Fibroblast of lung (primary cell): ENCODE results near the gene FSTL4.

Experiments
- CTCF ChIP-seq, 2 donors: IDR thresholded peaks in 1 of 2; conservative IDR thresholded peaks in 1 of 2; 1 replicate in 1 of 2; 2 replicates in 1 of 2; pipeline ENCODE4 v1.5.1; 2011 to 2012; ENCODE audit warnings: low read length in 2 of 2, control low read depth in 1 of 2, inconsistent platforms in 1 of 2, low read depth in 1 of 2, mild to moderate bottlenecking in 1 of 2
- EZH2 ChIP-seq: IDR thresholded peaks from 2 replicates; pipeline ENCODE4 v1.5.1; 2012; ENCODE audit warnings: low read length, control low read depth, mild to moderate bottlenecking; ENCODE audit errors: missing control alignments

- TF ChIP-seq CTCF (conservative IDR thresholded peaks at IDR 0.05 in 1 of 2, IDR thresholded peaks at IDR 0.05 in 1 of 2; ENCODE audit: low read depth in 1 of 2, low read length in 2 of 2) (no peak), EZH2 (no peak)
These were observed 144.4 kb downstream of the FSTL4 start for GRCh38 chr5:133467826-133468463.
